ENCODE results near the gene CLCN6. TPM values are rescaled to one million over a fixed set of nuclear protein-coding genes. Genes with fewer than 3 reads are reported as not detected.

The CLCN6 gene
- total RNA-seq, 2 donors from 2014 or later, result 27.5 to 31.5 TPM

- DNase-seq (ENCODE audit: low spot score), result no peak
- H3K36me3 ChIP-seq, result no peaks in the 10 kb centered on the region
- H3K4me3 ChIP-seq, result no peak overlapping the region
- H3K9me3 ChIP-seq, result no peaks in the 10 kb centered on the region
- ATAC-seq (ENCODE audit: insufficient number of reproducible peaks, low FRiP score, low read depth), result no peak
- TF ChIP-seq CTCF (IDR thresholded peaks at IDR 0.05), result no peak
- no peaks in the 10 kb centered on the region for H3K27me3 ChIP-seq (replicated peaks; ENCODE audit: insufficient read depth)
- no peak overlapping the region for H3K27ac ChIP-seq
- H3K4me1 ChIP-seq (ENCODE audit: control insufficient read depth in 1 of 2, low read depth in 2 of 2), result peaks cover 0 to 4% of the 10 kb centered on the region in 2 donors
Measured at GRCh38 chr1:11779715-11780379, 26.1 kb upstream of the CLCN6 start.

- no peak overlapping the region for H3K4me3 ChIP-seq
- peaks cover 4 to 11% of the 10 kb centered on the region in 2 donors for H3K4me1 ChIP-seq (ENCODE audit: control insufficient read depth in 1 of 2, low read depth in 2 of 2)
- no peak for TF ChIP-seq CTCF (IDR thresholded peaks at IDR 0.05)
- no peak overlapping the region for H3K27ac ChIP-seq
- ATAC-seq (ENCODE audit: insufficient number of reproducible peaks, low FRiP score, low read depth) (no peak), DNase-seq (ENCODE audit: low spot score) (no peak)
- no peaks in the 10 kb centered on the region for H3K27me3 ChIP-seq (replicated peaks; ENCODE audit: insufficient read depth)
- H3K36me3 ChIP-seq, result no peaks in the 10 kb centered on the region
- H3K9me3 ChIP-seq, result no peaks in the 10 kb centered on the region
Measured at GRCh38 chr1:11780380-11781147, 25.4 kb upstream of the CLCN6 start.

- DNase-seq (ENCODE audit: low spot score) (no peak), ATAC-seq (ENCODE audit: insufficient number of reproducible peaks, low FRiP score, low read depth) (no peak)
- no peak for TF ChIP-seq CTCF (IDR thresholded peaks at IDR 0.05)
Measured at GRCh38 chr1:11781297-11781696, 24.7 kb upstream of the CLCN6 start.

GRCh38 chr1:11782127-11782708, 23.8 kb upstream of the CLCN6 start:
- no peak for DNase-seq (ENCODE audit: low spot score)
- peaks cover 9 to 22% of the 10 kb centered on the region in 2 donors for H3K4me1 ChIP-seq (ENCODE audit: control insufficient read depth in 1 of 2, low read depth in 2 of 2)
- H3K9me3 ChIP-seq, result no peaks in the 10 kb centered on the region
- no peaks in the 10 kb centered on the region for H3K27me3 ChIP-seq (replicated peaks; ENCODE audit: insufficient read depth)
- ATAC-seq (ENCODE audit: insufficient number of reproducible peaks, low FRiP score, low read depth), result no peak
- no peak overlapping the region for H3K27ac ChIP-seq
- H3K36me3 ChIP-seq, result no peaks in the 10 kb centered on the region
- TF ChIP-seq CTCF (IDR thresholded peaks at IDR 0.05), result no peak
- H3K4me3 ChIP-seq, result no peak overlapping the region

More at GRCh38 chr1:11781297-11781696, 24.7 kb upstream of the CLCN6 start:
- no peaks in the 10 kb centered on the region for H3K36me3 ChIP-seq
- H3K4me1 ChIP-seq (ENCODE audit: control insufficient read depth in 1 of 2, low read depth in 2 of 2), result peaks cover 4 to 14% of the 10 kb centered on the region in 2 donors
- no peaks in the 10 kb centered on the region for H3K27me3 ChIP-seq (replicated peaks; ENCODE audit: insufficient read depth)
- no peak overlapping the region for H3K4me3 ChIP-seq
- no peaks in the 10 kb centered on the region for H3K9me3 ChIP-seq
- H3K27ac ChIP-seq, result no peak overlapping the region

GRCh38 chr1:11783556-11783955, 22.4 kb upstream of the CLCN6 start:
- H3K27me3 ChIP-seq (replicated peaks; ENCODE audit: insufficient read depth), result no peaks in the 10 kb centered on the region
- no peaks in the 10 kb centered on the region for H3K9me3 ChIP-seq
- H3K27ac ChIP-seq, result no peak overlapping the region
- H3K4me1 ChIP-seq (ENCODE audit: control insufficient read depth in 1 of 2, low read depth in 2 of 2), result peaks cover 17 to 35% of the 10 kb centered on the region in 2 donors
- H3K4me3 ChIP-seq, result no peak overlapping the region
- no peak for TF ChIP-seq CTCF (IDR thresholded peaks at IDR 0.05)
- no peak for ATAC-seq (ENCODE audit: insufficient number of reproducible peaks, low FRiP score, low read depth)
- DNase-seq (ENCODE audit: low spot score), result no peak
- H3K36me3 ChIP-seq, result no peaks in the 10 kb centered on the region

All from thoracic aorta (tissue), 2 donors.